Activated CD8-positive, alpha-beta memory T cell treated with anti-CD3 and anti-CD28 coated beads for 48 hours (primary cell): ENCODE results near the gene DRAM1.

Source experiments
- DNase-seq, 3 experiments: peaks; one replicate each; pipeline ENCODE4 v3.0.0-alpha.2; 2020; ENCODE audit warnings: low read depth in 2 of 3, low spot score in 2 of 3

The DRAM1 gene

GRCh38 chr12:101939856-101940265 lies 62.5 kb downstream of the DRAM1 start:
- peak in 1 of 3 experiments; percentile 16 for DNase-seq

GRCh38 chr12:101940400-101940950 lies 63.1 kb downstream of the DRAM1 start:
- no peak for DNase-seq

GRCh38 chr12:101941306-101942249 lies 64.2 kb downstream of the DRAM1 start:
- DNase-seq, result no peak

GRCh38 chr12:101942250-101942605 lies 64.8 kb downstream of the DRAM1 start:
- no peak for DNase-seq

- DNase-seq, result no peak
These were observed 68.2 kb downstream of the DRAM1 start for GRCh38 chr12:101945369-101946232.

GRCh38 chr12:101946233-101946611 lies 68.8 kb downstream of the DRAM1 start:
- DNase-seq, result no peak

- no peak for DNase-seq
These were observed 69.9 kb downstream of the DRAM1 start for GRCh38 chr12:101947316-101947715.

GRCh38 chr12:101948365-101948764 lies 71.0 kb downstream of the DRAM1 start:
- no peak for DNase-seq

- no peak for DNase-seq
These were observed 73.8 kb downstream of the DRAM1 start for GRCh38 chr12:101951002-101951670.

GRCh38 chr12:101954113-101954512 lies 76.7 kb downstream of the DRAM1 start:
- no peak for DNase-seq

GRCh38 chr12:101954676-101955075 lies 77.3 kb downstream of the DRAM1 start:
- no peak for DNase-seq

GRCh38 chr12:101957252-101957959 lies 80.0 kb downstream of the DRAM1 start:
- DNase-seq, result no peak

GRCh38 chr12:101959607-101960006 lies 82.2 kb downstream of the DRAM1 start:
- DNase-seq, result no peak

- DNase-seq, result no peak
These were observed 85.1 kb downstream of the DRAM1 start for GRCh38 chr12:101962486-101962885.

- no peak for DNase-seq
These were observed 86.3 kb downstream of the DRAM1 start for GRCh38 chr12:101963697-101964096.

GRCh38 chr12:101966496-101966895 lies 89.1 kb downstream of the DRAM1 start:
- no peak for DNase-seq

- DNase-seq, result no peak
These were observed 90.1 kb downstream of the DRAM1 start for GRCh38 chr12:101967506-101967905.

- DNase-seq, result no peak
These were observed 91.4 kb downstream of the DRAM1 start for GRCh38 chr12:101968770-101969169.
